Gastroesophageal sphincter (tissue), 4 donors: ENCODE measurements around the gene SLC30A3. TPM values are rescaled to one million over a fixed set of nuclear protein-coding genes. Genes with fewer than 3 reads are reported as not detected.

Experiments used
- ATAC-seq: fragments of 150-250 bp; one replicate; pipeline ENCODE4 v1.9.1; 2016; ENCODE audit warnings: mild to moderate bottlenecking, moderate library complexity
- H3K27ac ChIP-seq, 4 donors: fragments of 200-600 bp; sonication (generic) in 3 of 4; 1 replicate in 3 of 4; 2 replicates in 1 of 4; pipeline ENCODE4 v1.5.1; 2016 to 2019
- H3K27me3 ChIP-seq: fragments of 200-600 bp; sonication (generic); one replicate; pipeline ENCODE4 v1.5.1; 2019
- H3K36me3 ChIP-seq, 2 donors: fragments of 200-600 bp; sonication (generic); one replicate each; pipeline ENCODE4 v1.5.1; 2019; ENCODE audit warnings: control low read depth in 1 of 2
- H3K4me1 ChIP-seq, 3 donors: fragments of 200-600 bp; sonication (generic); 1 replicate in 2 of 3; 2 replicates in 1 of 3; pipeline ENCODE4 v1.5.1; 2016 to 2019; ENCODE audit warnings: control low read depth in 2 of 3
- H3K4me3 ChIP-seq, 2 donors: fragments of 200-600 bp; sonication (generic); one replicate each; pipeline ENCODE4 v1.5.1; 2019; ENCODE audit warnings: mild to moderate bottlenecking in 1 of 2, moderate library complexity in 1 of 2
- H3K9me3 ChIP-seq, 3 donors: fragments of 200-600 bp; sonication (generic); one replicate each; pipeline ENCODE4 v1.5.1; 2017 to 2019; ENCODE audit warnings: control low read depth in 2 of 3
- CTCF ChIP-seq, 4 experiments: fragments of 200-600 bp in 2 of 4; fragments of 450-650 bp in 2 of 4; sonication (generic) in 1 of 4; IDR thresholded peaks; one replicate each; pipeline ENCODE4 v1.5.1; 2017 to 2019; ENCODE audit warnings: antibody characterized with exemption in 4 of 4, mild to moderate bottlenecking in 2 of 4, moderate library complexity in 2 of 4
- EP300 ChIP-seq: sonication (generic); formaldehyde crosslinking; IDR thresholded peaks from one replicate; pipeline ENCODE4 v1.6.1; 2017; ENCODE audit warnings: antibody characterized with exemption, mild to moderate bottlenecking
- POLR2A ChIP-seq, 2 donors: fragments of 450-650 bp; IDR thresholded peaks; one replicate each; pipeline ENCODE4 v1.6.1; 2017; ENCODE audit warnings: antibody characterized with exemption in 2 of 2, mild to moderate bottlenecking in 2 of 2, moderate library complexity in 1 of 2
- POLR2AphosphoS5 ChIP-seq: sonication (generic); formaldehyde crosslinking; IDR thresholded peaks from one replicate; pipeline ENCODE4 v1.6.1; 2017; ENCODE audit warnings: antibody characterized with exemption
- WGBS, 2 donors: methylation state at CpG; one replicate each; pipeline ENCODE4 v1.1.5; 2018; ENCODE audit warnings: low coverage in 1 of 2; 5-methylcytosine and 5-hydroxymethylcytosine counted together
- total RNA-seq, 4 donors: library from RNA; depleted of rRNA; stranded (reverse); fragments of >200 nt; gene quantifications; one replicate each; pipeline ENCODE4 v1.1.0, GENCODE V29; 2016

SLC30A3 gene
- total RNA-seq, 4 donors from 2014 or later, result not detected

- no peak for TF ChIP-seq POLR2A (IDR thresholded peaks at IDR 0.05)
- TF ChIP-seq CTCF (IDR thresholded peaks at IDR 0.05), result no peak
- TF ChIP-seq EP300, result no peak
- TF ChIP-seq POLR2AphosphoS5, result no peak
- 100% methylated on average over 5 of the region's 9 CpGs; no CpG with 5 or more reads in 1 of the 2 donors for WGBS, 2 donors
- Histone ChIP-seq H3K9me3 (no peaks in the 10 kb centered on the region), H3K4me1 (no peaks in the 10 kb centered on the region), H3K27me3 (no peaks in the 10 kb centered on the region), H3K27ac (no peak overlapping the region), H3K4me3 (no peak overlapping the region), H3K36me3 (peaks cover 0 to 97% of the 10 kb centered on the region in 2 donors)
- no peak for ATAC-seq
Measured at GRCh38 chr2:27225526-27225925, 37.3 kb downstream of the SLC30A3 start.

GRCh38 chr2:27223416-27223815 is 39.4 kb downstream of the SLC30A3 start:
- no peak for ATAC-seq
- Histone ChIP-seq H3K27me3 (no peaks in the 10 kb centered on the region), H3K4me3 (no peak overlapping the region), H3K27ac (no peak overlapping the region), H3K9me3 (no peaks in the 10 kb centered on the region), H3K4me1 (peaks cover 0 to under 1% (median 0%) of the 10 kb centered on the region in 3 donors), H3K36me3 (peaks cover 0 to 87% of the 10 kb centered on the region in 2 donors)
- TF ChIP-seq CTCF (IDR thresholded peaks at IDR 0.05) (no peak), POLR2A (IDR thresholded peaks at IDR 0.05) (no peak), POLR2AphosphoS5 (no peak), EP300 (no peak)
- 93 to 98% methylated on average over 5 of the region's 6 CpGs for WGBS, 2 donors

GRCh38 chr2:27222407-27222806 is 40.4 kb downstream of the SLC30A3 start:
- Histone ChIP-seq H3K27ac (no peak overlapping the region), H3K4me3 (no peak overlapping the region), H3K4me1 (peaks cover 0 to 10% (median 7%) of the 10 kb centered on the region in 3 donors), H3K36me3 (peaks cover 0 to 76% of the 10 kb centered on the region in 2 donors), H3K27me3 (no peaks in the 10 kb centered on the region), H3K9me3 (no peaks in the 10 kb centered on the region)
- no peak for ATAC-seq
- TF ChIP-seq EP300 (no peak), POLR2A (IDR thresholded peaks at IDR 0.05) (no peak), CTCF (IDR thresholded peaks at IDR 0.05) (no peak), POLR2AphosphoS5 (no peak)
- WGBS, 2 donors, result 81 to 88% methylated on average over 3 of the region's 5 CpGs

GRCh38 chr2:27221166-27221565 is 41.7 kb downstream of the SLC30A3 start:
- H3K36me3 ChIP-seq, result peaks cover 0 to 64% of the 10 kb centered on the region in 2 donors
- H3K27me3 ChIP-seq, result no peaks in the 10 kb centered on the region
- TF ChIP-seq POLR2AphosphoS5, result no peak
- TF ChIP-seq POLR2A (IDR thresholded peaks at IDR 0.05), result no peak
- no peak for TF ChIP-seq CTCF (IDR thresholded peaks at IDR 0.05)
- no peak for TF ChIP-seq EP300
- peaks cover 0 to 19% (median 7%) of the 10 kb centered on the region in 3 donors for H3K4me1 ChIP-seq
- no peak overlapping the region for H3K27ac ChIP-seq
- no peaks in the 10 kb centered on the region for H3K9me3 ChIP-seq
- WGBS, 2 donors, result 83 to 85% methylated on average over 2 of the region's 3 CpGs
- no peak for ATAC-seq
- no peak overlapping the region for H3K4me3 ChIP-seq

GRCh38 chr2:27220091-27220490 is 42.8 kb downstream of the SLC30A3 start:
- no peak for ATAC-seq
- Histone ChIP-seq H3K9me3 (no peaks in the 10 kb centered on the region), H3K4me1 (peaks cover 0 to 19% (median 7%) of the 10 kb centered on the region in 3 donors), H3K36me3 (peaks cover 0 to 59% of the 10 kb centered on the region in 2 donors), H3K4me3 (no peak overlapping the region), H3K27me3 (no peaks in the 10 kb centered on the region), H3K27ac (no peak overlapping the region)
- TF ChIP-seq POLR2A (IDR thresholded peaks at IDR 0.05) (no peak), POLR2AphosphoS5 (no peak), CTCF (IDR thresholded peaks at IDR 0.05) (no peak), EP300 (no peak)
- WGBS, 2 donors, result 82% methylated on average over 6 of the region's 7 CpGs; no CpG with 5 or more reads in 1 of the 2 donors
